ENCODE measurements around the gene NGLY1. TPM values are rescaled to one million over a fixed set of nuclear protein-coding genes. Genes with fewer than 3 reads are reported as not detected.

NGLY1 gene
- total and polyA plus RNA-seq, 9 donors = 29.3 to 40.6 (median 32.9) TPM

DNA sequence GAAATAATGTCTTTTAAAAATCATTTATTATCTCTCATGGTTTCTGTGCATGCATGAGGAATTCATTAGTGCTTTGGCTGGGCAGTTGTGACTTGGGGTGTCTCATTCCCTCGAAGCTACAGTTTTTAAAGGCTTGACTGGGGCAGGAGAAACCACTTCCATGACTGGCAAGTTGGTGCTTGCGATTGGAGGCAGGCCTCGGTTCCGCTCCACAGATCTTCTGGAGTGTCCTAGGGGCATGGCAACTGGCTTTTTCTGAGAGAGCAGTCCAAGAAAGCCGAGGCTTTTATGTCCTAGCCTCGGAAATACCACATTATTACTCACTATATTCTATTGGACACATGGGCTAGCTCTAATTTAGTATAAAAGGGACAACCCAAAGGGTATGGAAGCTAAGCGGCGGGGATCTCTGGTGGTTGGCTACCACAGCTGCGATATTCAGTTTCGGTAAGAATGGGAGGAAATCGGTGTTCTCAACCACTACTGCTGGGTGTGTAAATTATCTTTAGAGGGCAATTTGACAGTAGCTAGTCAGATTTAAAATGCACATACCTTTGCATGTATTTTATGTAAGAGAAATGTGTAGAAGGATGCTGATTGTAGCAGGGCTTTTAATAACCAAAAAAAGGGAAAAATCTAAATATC lies 69.8 kb downstream of the NGLY1 start:
- H3K4me3 ChIP-seq (ENCODE audit: low read length) = no peak overlapping the region
- 84% methylated on average over 4 of the region's 11 CpGs for WGBS (ENCODE audit: insufficient coverage)
- DNase-seq = no peak
- no peaks in the 10 kb centered on the region for H3K4me1 ChIP-seq (ENCODE audit: control insufficient read depth, insufficient read depth, low read length)
- no peak overlapping the region for H3K27ac ChIP-seq (ENCODE audit: low read length)
- H3K27me3 ChIP-seq (ENCODE audit: control insufficient read depth, insufficient read depth, low read length) = no peaks in the 10 kb centered on the region
- no peaks in the 10 kb centered on the region for H3K36me3 ChIP-seq (ENCODE audit: control insufficient read depth, insufficient read depth, low read length)
- H3K9me3 ChIP-seq (replicated peaks; ENCODE audit: control insufficient read depth, low read depth, low read length) = no peaks in the 10 kb centered on the region

DNA sequence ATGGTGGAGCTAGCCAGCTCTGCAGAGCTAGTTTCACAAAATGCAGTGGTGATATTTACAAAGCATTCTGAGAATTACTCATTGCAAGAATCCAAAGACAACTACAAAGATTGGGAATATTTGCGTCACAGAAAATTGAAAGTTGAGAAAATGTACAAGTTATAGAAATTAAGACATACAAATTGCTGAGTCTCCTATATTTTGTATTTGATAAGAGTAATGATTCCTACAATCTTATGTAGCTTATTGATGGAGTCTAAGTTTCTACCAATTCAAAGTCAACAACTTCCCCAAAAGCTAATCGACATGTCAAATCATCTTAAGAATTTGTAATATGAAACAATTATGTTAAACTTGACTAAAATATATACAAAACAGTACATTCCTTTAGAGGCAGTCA lies 72.2 kb downstream of the NGLY1 start:
- no peak overlapping the region for H3K4me3 ChIP-seq (ENCODE audit: low read length)
- H3K27me3 ChIP-seq (ENCODE audit: control insufficient read depth, insufficient read depth, low read length) = no peaks in the 10 kb centered on the region
- no peak for DNase-seq
- no peaks in the 10 kb centered on the region for H3K36me3 ChIP-seq (ENCODE audit: control insufficient read depth, insufficient read depth, low read length)
- H3K4me1 ChIP-seq (ENCODE audit: control insufficient read depth, insufficient read depth, low read length) = no peaks in the 10 kb centered on the region
- H3K9me3 ChIP-seq (replicated peaks; ENCODE audit: control insufficient read depth, low read depth, low read length) = no peaks in the 10 kb centered on the region
- WGBS (ENCODE audit: insufficient coverage) = no CpG with 5 or more reads among the region's 2 CpGs
- H3K27ac ChIP-seq (ENCODE audit: low read length) = no peak overlapping the region

DNA sequence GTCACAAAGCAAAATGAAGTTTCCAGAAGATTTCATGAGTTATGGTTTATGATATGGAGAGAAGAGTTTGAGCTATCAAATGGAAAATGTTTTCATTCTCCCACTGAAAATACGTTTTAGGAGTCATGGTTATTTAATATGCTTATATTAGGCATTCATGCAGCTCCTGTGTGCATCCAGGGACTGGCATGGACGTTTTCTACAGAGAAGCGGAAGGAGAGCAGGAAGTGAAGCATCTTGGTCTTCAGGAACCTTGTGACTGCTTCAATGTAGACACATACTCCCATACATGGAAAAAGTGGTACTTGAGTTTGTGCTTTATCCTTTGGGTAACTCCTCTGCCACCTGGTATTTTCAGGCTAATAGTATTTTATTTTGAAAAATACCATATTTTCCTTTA lies 75.2 kb downstream of the NGLY1 start:
- DNase-seq = no peak
- Histone ChIP-seq H3K27me3 (ENCODE audit: control insufficient read depth, insufficient read depth, low read length) (no peaks in the 10 kb centered on the region), H3K4me1 (ENCODE audit: control insufficient read depth, insufficient read depth, low read length) (no peaks in the 10 kb centered on the region), H3K27ac (ENCODE audit: low read length) (no peak overlapping the region), H3K9me3 (replicated peaks; ENCODE audit: control insufficient read depth, low read depth, low read length) (no peaks in the 10 kb centered on the region), H3K4me3 (ENCODE audit: low read length) (no peak overlapping the region), H3K36me3 (ENCODE audit: control insufficient read depth, insufficient read depth, low read length) (no peaks in the 10 kb centered on the region)
- no CpG with 5 or more reads among the region's 3 CpGs for WGBS (ENCODE audit: insufficient coverage)

DNA sequence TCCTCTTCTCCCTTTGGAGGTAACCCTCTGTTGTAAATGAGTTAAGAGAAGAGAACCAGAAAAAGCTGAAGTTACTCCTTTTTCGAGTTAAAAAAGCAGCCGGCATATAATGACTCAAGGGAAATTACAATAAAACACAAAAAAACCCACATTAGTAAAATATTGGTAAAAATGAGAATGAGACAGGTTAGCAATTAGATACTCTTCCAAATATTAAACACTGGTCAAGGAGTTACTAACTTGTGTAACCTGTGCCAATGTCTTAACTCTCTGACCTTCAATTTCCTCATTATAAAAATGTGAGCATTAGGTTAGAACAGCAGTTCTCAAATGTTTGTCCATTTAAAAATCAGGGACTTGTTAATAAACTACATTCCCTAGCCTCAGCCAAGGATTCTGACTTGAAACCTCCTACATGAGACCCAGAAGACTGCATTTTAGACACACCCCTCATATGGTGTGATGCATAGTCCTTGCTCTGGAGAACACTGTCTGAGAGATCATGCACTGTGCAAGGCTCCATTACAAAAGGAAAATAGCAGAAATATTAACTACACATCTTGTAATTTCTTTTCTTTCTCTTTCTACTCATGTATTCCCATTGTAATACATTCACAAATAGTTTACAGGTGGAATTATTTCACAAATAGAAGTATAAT lies 75.8 kb downstream of the NGLY1 start:
- H3K4me3 ChIP-seq (ENCODE audit: low read length) = no peak overlapping the region
- H3K27ac ChIP-seq (ENCODE audit: low read length) = no peak overlapping the region
- no peaks in the 10 kb centered on the region for H3K36me3 ChIP-seq (ENCODE audit: control insufficient read depth, insufficient read depth, low read length)
- no peak for DNase-seq
- WGBS (ENCODE audit: insufficient coverage) = no CpG with 5 or more reads among the region's 2 CpGs
- H3K4me1 ChIP-seq (ENCODE audit: control insufficient read depth, insufficient read depth, low read length) = no peaks in the 10 kb centered on the region
- H3K9me3 ChIP-seq (replicated peaks; ENCODE audit: control insufficient read depth, low read depth, low read length) = no peaks in the 10 kb centered on the region
- no peaks in the 10 kb centered on the region for H3K27me3 ChIP-seq (ENCODE audit: control insufficient read depth, insufficient read depth, low read length)

DNA sequence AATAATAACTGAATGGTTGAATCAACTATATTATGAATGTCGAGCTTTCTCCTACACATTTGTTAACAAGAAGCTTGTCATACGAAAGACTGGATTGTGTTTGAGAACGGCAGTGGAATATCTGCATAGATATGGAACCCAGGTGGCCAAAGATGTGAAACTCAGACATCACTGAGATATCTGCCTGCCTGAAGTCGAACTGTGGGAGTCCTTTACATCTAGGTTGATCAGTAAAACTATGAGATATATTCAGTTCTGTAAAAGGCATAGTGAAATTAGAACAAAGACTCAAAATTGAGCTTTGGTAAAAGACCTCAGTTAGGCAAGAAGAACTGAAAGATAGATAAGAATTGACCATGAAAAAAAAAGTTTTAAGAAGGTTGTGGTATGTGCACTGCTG lies 77.0 kb downstream of the NGLY1 start:
- Histone ChIP-seq H3K9me3 (replicated peaks; ENCODE audit: control insufficient read depth, low read depth, low read length) (no peaks in the 10 kb centered on the region), H3K4me1 (ENCODE audit: control insufficient read depth, insufficient read depth, low read length) (no peaks in the 10 kb centered on the region), H3K27me3 (ENCODE audit: control insufficient read depth, insufficient read depth, low read length) (no peaks in the 10 kb centered on the region), H3K36me3 (ENCODE audit: control insufficient read depth, insufficient read depth, low read length) (no peaks in the 10 kb centered on the region), H3K27ac (ENCODE audit: low read length) (no peak overlapping the region), H3K4me3 (ENCODE audit: low read length) (no peak overlapping the region)
- no peak for DNase-seq
- 93% methylated on average over 2 of the region's 4 CpGs for WGBS (ENCODE audit: insufficient coverage)

DNA sequence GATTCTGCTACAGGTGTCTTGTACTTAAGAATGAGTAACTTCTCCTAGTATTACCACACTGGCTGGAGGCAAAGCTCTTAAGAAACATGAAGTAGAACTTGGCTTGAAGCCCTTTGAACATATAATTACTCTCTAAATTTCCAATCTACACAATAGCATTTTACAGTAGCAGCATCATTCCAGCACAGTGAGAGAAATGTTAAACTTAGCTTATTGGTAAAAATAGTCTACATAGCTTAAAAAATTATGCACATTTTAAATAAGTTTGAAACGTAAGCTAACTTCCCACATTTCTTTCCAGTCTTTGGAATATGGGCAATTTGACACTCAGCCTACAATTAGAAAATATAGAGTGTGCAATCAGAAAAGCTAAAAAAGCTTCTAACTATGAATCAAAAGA lies 85.7 kb downstream of the NGLY1 start:
- Histone ChIP-seq H3K4me3 (ENCODE audit: low read length) (no peak overlapping the region), H3K27ac (ENCODE audit: low read length) (no peak overlapping the region), H3K27me3 (ENCODE audit: control insufficient read depth, insufficient read depth, low read length) (no peaks in the 10 kb centered on the region), H3K36me3 (ENCODE audit: control insufficient read depth, insufficient read depth, low read length) (no peaks in the 10 kb centered on the region), H3K4me1 (ENCODE audit: control insufficient read depth, insufficient read depth, low read length) (no peaks in the 10 kb centered on the region), H3K9me3 (replicated peaks; ENCODE audit: control insufficient read depth, low read depth, low read length) (no peaks in the 10 kb centered on the region)
- no peak for DNase-seq
- no CpG with 5 or more reads among the region's 1 CpG for WGBS (ENCODE audit: insufficient coverage)

DNA sequence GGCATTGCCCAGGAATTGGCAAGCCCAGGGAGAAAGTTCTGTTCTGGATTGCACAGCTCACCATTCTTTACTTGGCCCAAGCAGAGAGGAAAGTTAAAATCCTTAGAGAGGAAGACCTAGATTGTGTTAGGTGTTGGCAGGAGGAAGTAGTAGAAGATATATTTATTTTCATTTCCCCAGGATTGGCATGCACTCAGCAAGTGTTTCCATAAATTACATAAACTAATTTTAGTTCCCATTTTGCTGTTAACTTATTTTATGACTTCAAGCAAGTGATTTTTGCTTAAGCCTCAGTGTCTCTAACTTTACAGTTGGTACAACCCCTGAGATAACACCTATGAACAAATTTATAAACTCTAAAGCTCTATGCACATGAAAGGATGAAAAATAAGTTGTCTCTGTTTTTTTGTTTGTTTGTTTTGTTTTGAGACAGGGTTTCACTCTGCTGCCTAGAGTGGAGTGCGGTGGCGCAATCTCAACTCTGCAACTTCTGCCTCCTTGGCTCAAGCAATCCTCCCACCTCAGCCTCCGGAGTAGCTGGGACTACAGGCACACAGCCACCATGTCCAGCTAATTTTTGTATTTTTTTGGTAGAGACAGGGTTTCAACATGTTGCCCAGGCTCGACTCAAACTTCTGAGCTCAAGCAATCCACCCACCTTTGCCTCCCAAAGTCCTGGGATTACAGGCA lies 87.4 kb downstream of the NGLY1 start:
- no peak overlapping the region for H3K27ac ChIP-seq (ENCODE audit: low read length)
- H3K4me3 ChIP-seq (ENCODE audit: low read length) = no peak overlapping the region
- no peaks in the 10 kb centered on the region for H3K36me3 ChIP-seq (ENCODE audit: control insufficient read depth, insufficient read depth, low read length)
- H3K27me3 ChIP-seq (ENCODE audit: control insufficient read depth, insufficient read depth, low read length) = no peaks in the 10 kb centered on the region
- H3K9me3 ChIP-seq (replicated peaks; ENCODE audit: control insufficient read depth, low read depth, low read length) = no peaks in the 10 kb centered on the region
- WGBS (ENCODE audit: insufficient coverage) = 43% methylated on average over 1 of the region's 4 CpGs
- peaks cover 2% of the 10 kb centered on the region for H3K4me1 ChIP-seq (ENCODE audit: control insufficient read depth, insufficient read depth, low read length)
- peak; percentile 16 for DNase-seq

DNA sequence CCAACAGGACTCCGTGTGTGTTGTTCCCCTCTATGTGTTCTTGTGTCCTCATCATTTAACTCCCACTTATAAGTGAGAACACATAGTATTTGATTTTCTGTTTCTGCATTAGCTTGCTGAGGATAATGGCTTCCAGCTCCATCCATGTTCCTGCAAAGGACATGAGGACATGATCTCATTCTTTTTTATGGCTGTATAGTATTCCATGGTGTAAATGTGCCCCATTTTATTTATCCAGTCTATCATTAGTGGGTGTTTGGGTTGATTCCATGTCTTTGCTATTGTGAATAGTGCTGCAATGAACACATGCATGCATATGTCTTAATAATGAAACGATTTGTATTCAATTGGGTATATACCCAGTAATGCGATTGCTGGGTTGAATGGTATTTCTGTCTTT lies 90.0 kb downstream of the NGLY1 start:
- DNase-seq = no peak
- no CpG with 5 or more reads among the region's 3 CpGs for WGBS (ENCODE audit: insufficient coverage)

DNA sequence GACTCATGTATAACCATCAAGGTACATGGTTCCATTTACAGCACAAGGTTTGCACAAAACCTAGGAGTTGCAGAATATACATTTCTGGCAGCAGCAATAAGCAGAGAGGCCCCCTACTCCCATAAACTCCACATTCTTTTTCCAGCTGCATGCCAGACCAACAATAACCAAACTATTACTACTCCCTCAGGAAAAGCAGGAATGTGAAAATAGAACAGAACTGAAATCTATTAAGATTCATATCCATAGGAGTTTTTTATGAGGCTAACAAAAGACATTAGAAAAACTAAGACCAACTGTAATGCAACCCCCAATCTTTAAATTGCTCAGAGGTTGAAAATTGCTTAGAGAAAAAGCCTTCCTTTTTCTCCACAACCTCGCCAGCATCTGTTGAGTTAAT lies 90.9 kb downstream of the NGLY1 start:
- no CpG with 5 or more reads among the region's 1 CpG for WGBS (ENCODE audit: insufficient coverage)

More for the DNA sequence above, 90.0 kb downstream of the NGLY1 start:
- H3K4me3 ChIP-seq (ENCODE audit: low read length) = no peak overlapping the region
- no peaks in the 10 kb centered on the region for H3K9me3 ChIP-seq (replicated peaks; ENCODE audit: control insufficient read depth, low read depth, low read length)
- H3K27me3 ChIP-seq (ENCODE audit: control insufficient read depth, insufficient read depth, low read length) = no peaks in the 10 kb centered on the region
- H3K36me3 ChIP-seq (ENCODE audit: control insufficient read depth, insufficient read depth, low read length) = no peaks in the 10 kb centered on the region
- no peak overlapping the region for H3K27ac ChIP-seq (ENCODE audit: low read length)
- H3K4me1 ChIP-seq (ENCODE audit: control insufficient read depth, insufficient read depth, low read length) = peaks cover 2% of the 10 kb centered on the region

DNA sequence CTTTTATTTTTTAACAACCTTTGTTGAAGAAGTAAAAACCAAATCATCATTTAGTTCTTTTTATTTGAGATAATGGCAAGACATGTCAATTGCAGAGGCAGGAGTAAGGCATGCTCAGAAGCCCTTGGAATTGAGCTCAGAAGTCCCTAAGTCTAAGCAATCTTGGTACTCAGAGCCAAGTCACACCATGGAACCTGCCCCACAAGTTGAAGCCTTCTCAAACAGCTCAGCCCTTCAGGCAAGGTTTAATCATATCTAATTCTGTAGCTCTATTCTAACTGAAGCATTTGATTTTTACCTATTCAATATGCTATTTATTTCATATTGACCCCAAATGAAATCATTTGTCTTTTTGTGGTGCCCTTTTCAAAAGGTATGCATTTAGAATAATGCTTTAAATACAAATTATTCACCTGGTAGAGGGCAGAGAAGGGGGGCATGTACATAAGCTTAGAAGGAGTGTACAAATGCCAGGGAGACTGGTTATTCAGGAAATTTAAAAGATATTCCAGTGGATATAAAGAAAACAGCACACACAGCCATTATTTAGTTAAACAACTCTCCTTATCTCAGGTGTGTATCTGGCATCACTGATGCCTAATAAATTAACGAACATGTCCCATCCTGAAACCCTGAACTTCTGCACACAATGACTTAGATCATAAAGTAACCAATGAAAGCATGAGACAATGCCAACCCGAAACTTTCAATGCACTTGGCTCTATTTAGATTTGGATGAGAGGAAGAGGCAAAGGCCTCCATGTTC lies 92.3 kb downstream of the NGLY1 start:
- Histone ChIP-seq H3K9me3 (replicated peaks; ENCODE audit: control insufficient read depth, low read depth, low read length) (no peaks in the 10 kb centered on the region), H3K36me3 (ENCODE audit: control insufficient read depth, insufficient read depth, low read length) (no peaks in the 10 kb centered on the region), H3K27ac (ENCODE audit: low read length) (no peak overlapping the region), H3K4me3 (ENCODE audit: low read length) (no peak overlapping the region), H3K4me1 (ENCODE audit: control insufficient read depth, insufficient read depth, low read length) (peaks cover 2% of the 10 kb centered on the region), H3K27me3 (ENCODE audit: control insufficient read depth, insufficient read depth, low read length) (no peaks in the 10 kb centered on the region)
- no peak for DNase-seq
- no CpG with 5 or more reads among the region's 2 CpGs for WGBS (ENCODE audit: insufficient coverage)

More for the DNA sequence above, 90.9 kb downstream of the NGLY1 start:
- H3K4me1 ChIP-seq (ENCODE audit: control insufficient read depth, insufficient read depth, low read length) = peaks cover 2% of the 10 kb centered on the region
- DNase-seq = peak; percentile 83
- H3K36me3 ChIP-seq (ENCODE audit: control insufficient read depth, insufficient read depth, low read length) = no peaks in the 10 kb centered on the region
- H3K27ac ChIP-seq (ENCODE audit: low read length) = no peak overlapping the region
- no peak overlapping the region for H3K4me3 ChIP-seq (ENCODE audit: low read length)
- H3K9me3 ChIP-seq (replicated peaks; ENCODE audit: control insufficient read depth, low read depth, low read length) = no peaks in the 10 kb centered on the region
- no peaks in the 10 kb centered on the region for H3K27me3 ChIP-seq (ENCODE audit: control insufficient read depth, insufficient read depth, low read length)

All from muscle of leg (tissue), 11 donors.